Stimulated activated CD4-positive, alpha-beta T cell treated with anti-CD3 and anti-CD28 coated beads, Interleukin-12 subunit alpha, Interleukin-12 subunit beta, amount 100 ng/mL, for 48 hours (primary cell): ENCODE data around the gene INPP5J.

ENCODE experiments used
- DNase-seq, 3 donors: peaks; one replicate each; pipeline ENCODE4 v3.0.0-alpha.2; 2020; ENCODE audit warnings: low read depth in 2 of 3, low spot score in 1 of 3

Gene INPP5J

DNA sequence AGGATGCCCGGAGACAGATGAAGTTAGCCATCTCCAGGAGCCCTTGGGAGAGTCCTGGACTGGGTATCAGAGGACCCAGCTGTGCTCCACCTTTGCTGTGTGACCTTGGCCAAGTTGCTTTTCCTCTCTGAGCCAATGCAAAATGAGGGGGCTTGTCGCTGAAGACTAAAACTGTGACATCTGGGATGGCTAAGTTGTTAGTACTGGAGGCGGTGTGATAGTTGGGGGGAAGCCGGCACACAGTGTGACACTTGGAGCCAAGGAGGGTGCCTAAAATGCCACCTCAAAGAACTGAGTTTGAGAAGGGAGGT, 481 bp downstream of the INPP5J start:
- no peak for DNase-seq

DNA sequence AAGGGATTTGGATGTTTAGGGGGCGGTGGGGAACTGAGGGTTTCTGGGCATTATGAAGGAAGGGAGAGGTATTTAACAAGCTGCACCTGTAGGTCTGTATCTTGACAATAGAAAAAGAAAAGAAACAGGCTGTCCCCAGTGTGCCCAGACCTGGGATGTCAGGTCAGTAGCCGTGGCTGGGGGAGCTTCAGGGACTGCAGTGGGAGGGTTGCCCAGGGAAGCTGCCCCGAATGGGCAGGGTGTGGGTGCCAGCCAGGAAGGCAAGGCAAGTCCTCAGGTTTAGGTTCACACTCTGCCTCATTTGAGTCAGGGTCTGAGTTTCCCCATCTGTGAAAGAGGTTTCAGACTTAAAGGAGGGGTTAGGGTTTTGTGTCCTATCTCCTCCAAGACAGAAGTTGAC, 1.5 kb downstream of the INPP5J start:
- no peak for DNase-seq

- no peak for DNase-seq
Measured at GRCh38 chr22:31124811-31125465, 2.2 kb downstream of the INPP5J start.

GRCh38 chr22:31125521-31126117, 2.9 kb downstream of the INPP5J start:
- DNase-seq = no peak

- no peak for DNase-seq
Measured at GRCh38 chr22:31126128-31126868, 3.5 kb downstream of the INPP5J start.

- DNase-seq = no peak
Measured at GRCh38 chr22:31126869-31127175, 4.1 kb downstream of the INPP5J start.

DNA sequence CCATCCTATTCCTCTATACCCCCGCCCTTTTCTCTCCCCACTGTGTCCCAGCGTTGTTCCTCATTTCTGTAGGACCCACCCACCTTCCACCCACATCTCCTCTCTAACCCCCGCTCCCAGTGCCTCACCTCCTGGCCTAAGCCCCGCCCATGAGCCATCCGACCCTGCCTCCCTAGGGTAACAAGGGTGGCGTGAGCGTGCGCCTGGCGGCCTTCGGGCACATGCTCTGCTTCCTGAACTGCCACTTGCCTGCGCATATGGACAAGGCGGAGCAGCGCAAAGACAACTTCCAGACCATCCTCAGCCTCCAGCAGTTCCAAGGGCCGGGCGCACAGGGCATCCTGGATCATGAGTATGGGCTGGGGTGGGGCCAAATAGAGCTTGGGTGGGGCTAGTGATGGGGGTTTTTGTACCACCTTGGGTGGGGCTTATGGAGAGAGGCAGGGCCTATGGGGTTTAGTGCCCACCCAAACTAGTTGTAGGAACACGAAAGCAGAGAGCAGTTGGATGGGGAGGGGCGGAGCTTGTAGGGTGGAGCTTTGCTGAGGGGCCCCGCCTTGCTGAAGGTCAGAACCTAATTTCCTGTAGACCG, 4.5 kb downstream of the INPP5J start:
- DNase-seq = no peak

DNA sequence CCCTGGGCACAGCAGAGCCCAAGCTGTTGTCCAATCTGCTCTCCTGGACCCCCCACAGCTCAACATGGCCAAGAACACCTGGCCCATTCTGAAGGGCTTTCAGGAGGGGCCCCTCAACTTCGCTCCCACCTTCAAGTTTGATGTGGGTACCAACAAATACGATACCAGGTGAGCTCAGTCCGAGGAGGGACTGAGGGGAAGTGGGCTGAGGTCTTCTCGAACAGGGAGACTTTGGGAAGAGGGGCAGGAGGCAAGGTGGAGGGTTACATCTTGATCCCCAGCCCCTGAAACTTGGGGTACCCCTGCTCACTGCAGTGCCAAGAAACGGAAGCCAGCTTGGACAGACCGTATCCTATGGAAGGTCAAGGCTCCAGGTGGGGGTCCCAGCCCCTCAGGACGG, 5.4 kb downstream of the INPP5J start:
- no peak for DNase-seq

GRCh38 chr22:31130873-31131272, 8.1 kb downstream of the INPP5J start:
- DNase-seq = no peak

DNA sequence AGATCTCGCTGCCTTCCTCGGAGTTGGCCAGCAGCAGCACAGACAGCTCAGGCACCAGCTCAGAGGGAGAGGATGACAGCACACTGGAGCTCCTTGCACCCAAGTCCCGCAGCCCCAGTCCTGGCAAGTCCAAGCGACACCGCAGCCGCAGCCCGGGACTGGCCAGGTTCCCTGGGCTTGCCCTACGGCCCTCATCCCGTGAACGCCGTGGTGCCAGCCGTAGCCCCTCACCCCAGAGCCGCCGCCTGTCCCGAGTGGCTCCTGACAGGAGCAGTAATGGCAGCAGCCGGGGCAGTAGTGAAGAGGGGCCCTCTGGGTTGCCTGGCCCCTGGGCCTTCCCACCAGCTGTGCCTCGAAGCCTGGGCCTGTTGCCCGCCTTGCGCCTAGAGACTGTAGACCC, 11.1 kb downstream of the INPP5J start:
- no peak for DNase-seq

- DNase-seq = no peak
Measured at GRCh38 chr22:31134688-31135087, 11.9 kb downstream of the INPP5J start.

GRCh38 chr22:31135706-31136105, 12.9 kb downstream of the INPP5J start:
- DNase-seq = no peak

- DNase-seq = no peak
Measured at GRCh38 chr22:31136155-31136554, 13.4 kb downstream of the INPP5J start.

DNA sequence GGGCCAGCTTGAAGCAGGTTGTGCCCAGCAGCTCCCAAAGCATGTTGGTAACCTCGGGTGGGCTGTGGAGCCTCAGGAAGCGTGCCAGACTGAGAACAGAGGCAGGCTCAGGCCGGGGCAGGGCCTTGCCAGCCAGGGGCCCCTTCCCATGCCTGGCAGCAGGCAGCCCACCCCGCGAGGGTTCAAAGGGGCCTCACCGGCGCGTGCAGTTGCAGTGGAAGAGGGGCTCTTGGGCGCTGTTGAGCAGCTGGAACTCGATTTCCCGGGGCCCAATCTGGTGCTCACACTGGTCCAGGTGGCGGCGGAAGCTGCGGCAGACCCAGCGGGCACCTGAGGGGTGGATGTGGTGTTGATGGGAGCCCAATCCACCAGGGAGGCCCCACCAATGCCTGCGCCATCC, 13.9 kb downstream of the INPP5J start:
- DNase-seq = no peak

- DNase-seq = no peak
Measured at GRCh38 chr22:31137721-31138120, 15.0 kb downstream of the INPP5J start.

- DNase-seq = no peak
Measured at GRCh38 chr22:31138126-31138525, 15.4 kb downstream of the INPP5J start.

GRCh38 chr22:31139066-31139465, 16.3 kb downstream of the INPP5J start:
- DNase-seq = no peak

- DNase-seq = no peak
Measured at GRCh38 chr22:31139866-31140716, 17.3 kb downstream of the INPP5J start, which contains the start of gene PLA2G3. Gene PLA2G3 (minus strand): TSS chr22:31140508. CDS start chr22:31140354, 154 bp downstream.

- no peak for DNase-seq
Measured at GRCh38 chr22:31140746-31141145, 18.0 kb downstream of the INPP5J start.

DNA sequence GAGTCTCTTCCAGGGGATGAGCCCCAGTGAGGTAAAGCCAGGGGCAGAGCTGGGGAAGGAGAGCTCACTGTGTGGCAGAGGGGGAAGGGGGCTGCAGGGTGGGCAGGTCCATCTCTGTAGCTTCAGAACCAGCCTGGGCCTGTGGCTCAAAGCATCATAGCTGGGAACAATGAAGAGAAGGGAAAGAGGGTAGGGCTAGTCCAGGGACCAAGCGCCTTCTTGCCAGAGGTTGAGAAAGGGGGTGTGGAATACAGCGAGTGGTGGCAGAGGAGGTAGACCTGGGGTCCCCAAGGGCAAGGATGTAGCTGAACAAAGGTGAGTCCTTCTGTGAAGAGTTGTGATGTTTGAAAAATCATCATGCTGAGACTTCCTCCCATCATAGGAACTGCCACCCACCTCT, 18.8 kb downstream of the INPP5J start:
- DNase-seq = no peak

- no peak for DNase-seq
Measured at GRCh38 chr22:31142285-31142684, 19.5 kb downstream of the INPP5J start.
